22Rv1 (cell line): ENCODE results near the gene SCGB1D4.

Source experiments
- H3K27ac ChIP-seq: fragments of 450-650 bp; 2 replicates; pipeline ENCODE4 v1.5.1; 2017
- CTCF ChIP-seq: fragments of 450-650 bp; IDR thresholded peaks from 2 replicates; pipeline ENCODE4 v1.5.1; 2017; ENCODE audit warnings: mild to moderate bottlenecking
- ZFX ChIP-seq: fragments of 450-650 bp; IDR thresholded peaks from 2 replicates; pipeline ENCODE4 v1.6.1; 2017; ENCODE audit warnings: antibody characterized with exemption, borderline replicate concordance

Gene SCGB1D4

GRCh38 chr11:62253999-62254542 is 44.8 kb downstream of the SCGB1D4 start:
- TF ChIP-seq ZFX (no peak), CTCF (no peak)
- H3K27ac ChIP-seq, result no peak overlapping the region

- H3K27ac ChIP-seq, result no peak overlapping the region
- no peak for TF ChIP-seq CTCF
- TF ChIP-seq ZFX, result no peak
Observed at GRCh38 chr11:62251698-62252097, 47.2 kb downstream of the SCGB1D4 start.
